Chondrocyte (in vitro differentiated cells): Measurements from ENCODE around the gene KRT4. TPM values are rescaled to one million over a fixed set of nuclear protein-coding genes. Genes with fewer than 3 reads are reported as not detected.

Experiments used
- DNase-seq: peaks from one replicate; pipeline ENCODE4 v3.0.0; 2021; ENCODE audit warnings: mixed read lengths, low spot score
- H3K27ac Mint-ChIP-seq: one replicate; pipeline ENCODE4 v1.8.0; 2021; ENCODE audit warnings: mild to moderate bottlenecking, moderate library complexity, mixed read lengths; ENCODE audit not compliant: unreplicated experiment
- H3K27me3 Mint-ChIP-seq: 2 replicates; pipeline ENCODE4 v1.8.0; 2021; ENCODE audit warnings: low read depth, mixed read lengths
- H3K36me3 Mint-ChIP-seq: 2 replicates; pipeline ENCODE4 v1.8.0; 2021; ENCODE audit warnings: low read depth, mixed read lengths
- H3K4me1 Mint-ChIP-seq: 2 replicates; pipeline ENCODE4 v1.8.0; 2021; ENCODE audit warnings: low read depth, mild to moderate bottlenecking, mixed read lengths
- H3K4me3 Mint-ChIP-seq: one replicate; pipeline ENCODE4 v1.8.0; 2021; ENCODE audit warnings: mild to moderate bottlenecking, moderate library complexity, mixed read lengths; ENCODE audit not compliant: unreplicated experiment
- H3K9me3 Mint-ChIP-seq: 2 replicates; pipeline ENCODE4 v1.8.0; 2021; ENCODE audit warnings: low read depth, mixed read lengths
- total RNA-seq: library from RNA; stranded (reverse); gene quantifications from 3 replicates; pipeline ENCODE4 v1.2.1, GENCODE V29; 2021
- TF ChIP-seq, protein P1 (sequence below): fragments of 200-600 bp; sonication (generic); IDR thresholded peaks from 2 replicates; pipeline ENCODE4 v1.5.0; 2021; ENCODE audit warnings: antibody characterized with exemption, mild to moderate bottlenecking, moderate library complexity

Gene KRT4
- total RNA-seq, 1 donor from 2014 or later, result 0.90 TPM

DNA sequence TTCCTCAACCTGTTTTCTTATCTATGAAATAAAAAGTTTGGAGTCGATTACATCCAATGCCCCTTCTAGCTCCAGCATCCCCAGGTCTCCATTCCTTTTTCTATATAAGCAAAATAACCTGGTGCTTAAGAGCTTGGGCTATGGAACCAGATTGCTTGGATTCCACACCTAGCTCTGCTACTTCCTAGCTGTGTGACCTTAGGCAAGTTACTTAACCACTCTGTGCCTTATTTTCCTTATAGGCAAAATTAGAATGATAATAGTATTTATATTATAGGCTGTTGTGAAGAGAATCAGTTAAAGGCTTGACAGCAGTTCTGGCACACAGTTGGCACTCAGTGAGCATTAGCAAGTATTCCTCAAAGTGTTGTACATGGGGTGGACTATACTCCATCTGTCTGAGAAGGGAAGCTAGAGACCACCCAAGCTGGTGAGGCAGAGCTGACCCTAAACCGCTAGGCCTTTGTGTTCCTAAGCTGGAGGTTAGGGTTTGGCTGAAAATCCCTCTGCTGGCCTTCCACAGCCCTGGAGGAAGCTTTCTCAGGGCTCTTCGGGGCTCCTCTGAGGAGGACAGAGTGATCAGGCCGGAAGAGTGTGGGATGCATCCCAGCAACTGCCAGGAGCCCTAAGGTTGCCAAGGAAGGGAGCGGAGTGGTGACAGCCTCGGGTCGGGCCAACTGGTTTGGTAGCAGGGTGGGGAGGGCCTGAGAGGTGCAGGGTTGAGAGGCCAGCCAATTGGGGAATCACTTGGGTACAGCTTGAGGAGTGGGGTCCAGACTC is 6.0 kb upstream of the KRT4 start:
- Mint-ChIP-seq H3K27me3 (peaks cover 15% of the 10 kb centered on the region), H3K4me3 (no peak overlapping the region), H3K27ac (no peak overlapping the region), H3K36me3 (no peaks in the 10 kb centered on the region), H3K9me3 (no peaks in the 10 kb centered on the region), H3K4me1 (peaks cover 18% of the 10 kb centered on the region)
- TF ChIP-seq, protein P1, sequence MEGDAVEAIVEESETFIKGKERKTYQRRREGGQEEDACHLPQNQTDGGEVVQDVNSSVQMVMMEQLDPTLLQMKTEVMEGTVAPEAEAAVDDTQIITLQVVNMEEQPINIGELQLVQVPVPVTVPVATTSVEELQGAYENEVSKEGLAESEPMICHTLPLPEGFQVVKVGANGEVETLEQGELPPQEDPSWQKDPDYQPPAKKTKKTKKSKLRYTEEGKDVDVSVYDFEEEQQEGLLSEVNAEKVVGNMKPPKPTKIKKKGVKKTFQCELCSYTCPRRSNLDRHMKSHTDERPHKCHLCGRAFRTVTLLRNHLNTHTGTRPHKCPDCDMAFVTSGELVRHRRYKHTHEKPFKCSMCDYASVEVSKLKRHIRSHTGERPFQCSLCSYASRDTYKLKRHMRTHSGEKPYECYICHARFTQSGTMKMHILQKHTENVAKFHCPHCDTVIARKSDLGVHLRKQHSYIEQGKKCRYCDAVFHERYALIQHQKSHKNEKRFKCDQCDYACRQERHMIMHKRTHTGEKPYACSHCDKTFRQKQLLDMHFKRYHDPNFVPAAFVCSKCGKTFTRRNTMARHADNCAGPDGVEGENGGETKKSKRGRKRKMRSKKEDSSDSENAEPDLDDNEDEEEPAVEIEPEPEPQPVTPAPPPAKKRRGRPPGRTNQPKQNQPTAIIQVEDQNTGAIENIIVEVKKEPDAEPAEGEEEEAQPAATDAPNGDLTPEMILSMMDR, result no peak
- no peak for DNase-seq

DNA sequence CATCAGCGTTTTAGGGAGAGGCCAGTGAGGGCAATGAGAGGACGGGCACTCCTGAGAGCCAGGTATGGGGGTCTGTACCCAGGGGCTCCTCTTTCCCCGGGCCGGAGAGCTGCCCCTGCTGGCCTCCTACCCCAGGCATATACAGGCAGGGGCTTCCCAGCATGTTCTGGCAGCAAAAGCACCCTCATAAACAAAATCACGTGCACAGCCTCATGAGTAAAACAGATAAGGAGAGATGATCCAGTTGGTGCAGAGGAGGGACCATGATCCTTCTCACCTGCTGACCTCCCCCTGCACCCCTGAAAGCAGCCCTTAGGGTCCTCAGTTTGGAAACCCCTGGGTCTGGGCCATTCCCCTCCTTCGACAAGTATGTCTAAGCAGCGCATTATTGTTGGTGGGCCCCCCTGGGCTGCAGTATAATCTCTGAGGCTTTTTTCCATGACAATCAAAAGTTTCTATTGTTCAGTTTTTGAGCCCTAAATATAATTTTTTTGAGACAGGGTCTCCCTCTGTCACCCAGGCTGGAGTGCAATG is 5.0 kb upstream of the KRT4 start:
- TF ChIP-seq, protein P1, result no peak
- no peaks in the 10 kb centered on the region for H3K9me3 Mint-ChIP-seq
- H3K4me1 Mint-ChIP-seq, result peaks cover 27% of the 10 kb centered on the region
- H3K27me3 Mint-ChIP-seq, result peaks cover 15% of the 10 kb centered on the region
- H3K4me3 Mint-ChIP-seq, result no peak overlapping the region
- no peak for DNase-seq
- H3K27ac Mint-ChIP-seq, result no peak overlapping the region
- H3K36me3 Mint-ChIP-seq, result no peaks in the 10 kb centered on the region

DNA sequence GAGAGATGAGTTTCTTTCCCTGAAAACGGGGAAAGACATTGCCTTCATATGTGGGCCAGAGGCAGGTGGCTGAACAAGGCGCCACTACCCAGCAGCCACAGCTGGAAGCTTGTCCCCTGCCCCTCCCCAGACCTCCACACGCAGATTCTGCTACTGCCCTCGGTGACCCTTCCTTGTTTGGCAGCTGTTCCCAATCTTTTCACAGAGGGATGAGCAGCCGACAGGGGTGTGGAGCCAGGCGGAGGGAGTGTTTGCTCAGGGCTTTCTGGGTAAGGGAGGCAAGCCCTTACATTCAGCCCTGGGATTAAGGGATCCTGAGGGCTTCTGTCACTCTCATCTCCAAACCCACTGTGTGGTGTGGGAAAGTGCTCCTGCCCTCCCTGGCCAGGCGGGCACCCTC is 4.5 kb upstream of the KRT4 start:
- no peaks in the 10 kb centered on the region for H3K9me3 Mint-ChIP-seq
- no peaks in the 10 kb centered on the region for H3K36me3 Mint-ChIP-seq
- TF ChIP-seq, protein P1, result no peak
- H3K27me3 Mint-ChIP-seq, result peaks cover 15% of the 10 kb centered on the region
- no peak overlapping the region for H3K27ac Mint-ChIP-seq
- DNase-seq, result no peak
- no peak overlapping the region for H3K4me3 Mint-ChIP-seq
- peaks cover 27% of the 10 kb centered on the region for H3K4me1 Mint-ChIP-seq

DNA sequence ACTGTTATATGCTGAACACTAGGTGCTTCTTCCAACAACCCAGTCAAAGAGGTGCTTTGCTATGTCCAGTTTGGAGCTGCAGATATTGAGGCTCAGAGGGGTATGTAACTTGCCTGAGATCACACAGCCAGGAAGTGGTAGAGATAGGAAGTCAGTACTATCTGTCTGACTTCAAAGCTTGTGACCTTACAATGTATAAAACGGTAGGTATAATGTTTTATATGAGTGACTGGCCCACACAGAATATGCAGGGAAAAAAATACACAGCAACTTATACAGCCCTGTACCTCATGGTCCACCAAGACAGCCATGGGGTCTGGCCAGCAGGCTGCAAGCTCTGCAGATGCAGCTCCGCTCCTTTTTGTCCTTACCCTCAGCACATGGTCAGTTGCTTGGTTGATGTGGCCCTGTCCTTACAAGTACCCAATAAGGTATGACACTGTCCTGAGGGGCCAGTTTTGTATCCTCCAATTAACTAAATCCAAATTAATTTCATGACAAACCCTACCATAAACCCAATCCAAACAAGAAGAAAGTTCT is 3.9 kb upstream of the KRT4 start:
- H3K4me3 Mint-ChIP-seq, result no peak overlapping the region
- no peaks in the 10 kb centered on the region for H3K36me3 Mint-ChIP-seq
- peaks cover 15% of the 10 kb centered on the region for H3K27me3 Mint-ChIP-seq
- DNase-seq, result no peak
- H3K9me3 Mint-ChIP-seq, result no peaks in the 10 kb centered on the region
- peaks cover 23% of the 10 kb centered on the region for H3K4me1 Mint-ChIP-seq
- no peak overlapping the region for H3K27ac Mint-ChIP-seq
- TF ChIP-seq, protein P1, result no peak

DNA sequence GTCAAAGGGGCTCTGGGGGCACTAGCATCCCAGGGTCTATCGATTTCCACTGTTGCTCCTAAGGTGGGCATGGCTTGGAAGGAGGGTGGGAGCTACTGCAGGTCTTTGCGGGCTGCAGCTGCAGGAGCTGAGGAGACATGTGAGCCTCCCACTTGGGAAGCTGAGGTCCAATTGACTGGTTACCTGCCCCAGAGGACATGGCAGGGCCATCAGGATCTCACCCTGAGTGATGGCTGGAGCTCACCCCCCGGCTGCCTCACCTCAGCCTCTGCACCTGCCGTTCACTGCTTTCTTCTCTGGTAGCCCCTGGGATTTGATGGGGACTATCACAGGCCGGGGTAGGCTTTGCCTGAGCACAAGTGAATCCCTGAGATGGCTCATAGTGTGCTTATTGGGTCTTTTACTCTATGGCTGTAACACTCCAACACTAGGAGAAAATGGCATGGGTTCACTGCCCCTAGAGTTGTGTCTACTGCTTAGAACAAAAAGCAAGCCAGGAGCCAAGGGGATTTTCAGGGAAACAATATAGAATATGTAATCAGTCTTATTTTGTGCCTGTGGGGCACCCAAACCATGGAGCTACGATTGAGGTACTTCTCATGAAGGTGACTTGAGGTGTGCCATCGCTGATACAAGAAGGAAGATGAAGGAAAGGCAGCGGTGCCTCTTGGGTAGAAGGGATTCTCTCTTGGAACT is 3.2 kb upstream of the KRT4 start:
- TF ChIP-seq, protein P1, result no peak
- Mint-ChIP-seq H3K9me3 (no peaks in the 10 kb centered on the region), H3K27ac (no peak overlapping the region), H3K4me3 (no peak overlapping the region), H3K36me3 (no peaks in the 10 kb centered on the region), H3K4me1 (peaks cover 17% of the 10 kb centered on the region), H3K27me3 (peaks cover 18% of the 10 kb centered on the region)
- no peak for DNase-seq
